Measurements from ENCODE around the gene PNKD. TPM values are rescaled to one million over a fixed set of nuclear protein-coding genes. Genes with fewer than 3 reads are reported as not detected.
"Not testable (repeated sequence)": the region's sequence is repeated elsewhere in the genome, so short reads cannot be mapped to it uniquely, and the experiment has no call there.

PNKD gene
- total RNA-seq, 1 donor from 2014 or later = 40.3 TPM

GRCh38 chr2:218305383-218305782, 35.1 kb downstream of the PNKD start:
- Mint-ChIP-seq H3K27ac (ENCODE audit: unreplicated experiment) (no peak overlapping the region), H3K36me3 (ENCODE audit: low read depth) (no peaks in the 10 kb centered on the region), H3K4me3 (no peak overlapping the region), H3K9me3 (no peaks in the 10 kb centered on the region), H3K4me1 (peaks cover 5% of the 10 kb centered on the region), H3K27me3 (ENCODE audit: low read depth) (no peaks in the 10 kb centered on the region)
- no peak for TF ChIP-seq CTCF (conservative IDR thresholded peaks at IDR 0.05)
- DNase-seq (ENCODE audit: low read depth, low spot score) = no peak

- Mint-ChIP-seq H3K9me3 (no peaks in the 10 kb centered on the region), H3K4me3 (no peak overlapping the region), H3K4me1 (peaks cover 9% of the 10 kb centered on the region), H3K36me3 (ENCODE audit: low read depth) (no peaks in the 10 kb centered on the region), H3K27ac (ENCODE audit: unreplicated experiment) (peak overlapping the region; percentile 12), H3K27me3 (ENCODE audit: low read depth) (no peaks in the 10 kb centered on the region)
- TF ChIP-seq CTCF (conservative IDR thresholded peaks at IDR 0.05) = no peak
- no peak for DNase-seq (ENCODE audit: low read depth, low spot score)
Measured at GRCh38 chr2:218306184-218306920, 36.0 kb downstream of the PNKD start.

GRCh38 chr2:218307415-218308090, 37.2 kb downstream of the PNKD start:
- TF ChIP-seq CTCF (conservative IDR thresholded peaks at IDR 0.05) = no peak
- H3K4me3 Mint-ChIP-seq = no peak overlapping the region
- no peaks in the 10 kb centered on the region for H3K36me3 Mint-ChIP-seq (ENCODE audit: low read depth)
- H3K4me1 Mint-ChIP-seq = peaks cover 19% of the 10 kb centered on the region
- H3K27ac Mint-ChIP-seq (ENCODE audit: unreplicated experiment) = no peak overlapping the region
- no peaks in the 10 kb centered on the region for H3K27me3 Mint-ChIP-seq (ENCODE audit: low read depth)
- DNase-seq (ENCODE audit: low read depth, low spot score) = no peak
- no peaks in the 10 kb centered on the region for H3K9me3 Mint-ChIP-seq

GRCh38 chr2:218310853-218311540, 40.7 kb downstream of the PNKD start:
- H3K9me3 Mint-ChIP-seq = no peaks in the 10 kb centered on the region
- no peaks in the 10 kb centered on the region for H3K36me3 Mint-ChIP-seq (ENCODE audit: low read depth)
- no peaks in the 10 kb centered on the region for H3K27me3 Mint-ChIP-seq (ENCODE audit: low read depth)
- no peak overlapping the region for H3K27ac Mint-ChIP-seq (ENCODE audit: unreplicated experiment)
- DNase-seq (ENCODE audit: low read depth, low spot score) = no peak
- no peak for TF ChIP-seq CTCF (conservative IDR thresholded peaks at IDR 0.05)
- peaks cover 19% of the 10 kb centered on the region for H3K4me1 Mint-ChIP-seq
- H3K4me3 Mint-ChIP-seq = no peak overlapping the region

- H3K4me1 Mint-ChIP-seq = peaks cover 19% of the 10 kb centered on the region
- not testable (repeated sequence) for H3K27me3 Mint-ChIP-seq (ENCODE audit: low read depth); DNase-seq (ENCODE audit: low read depth, low spot score); H3K4me3 Mint-ChIP-seq; H3K36me3 Mint-ChIP-seq (ENCODE audit: low read depth); H3K9me3 Mint-ChIP-seq
- H3K27ac Mint-ChIP-seq (ENCODE audit: unreplicated experiment) = peak overlapping the region; percentile 7
Measured at GRCh38 chr2:218311541-218312266, 41.4 kb downstream of the PNKD start.
